Stimulated activated CD4-positive, alpha-beta T cell treated with anti-CD3 and anti-CD28 coated beads, Interleukin-15, amount 100 ng/mL, for 24 hours (primary cell): ENCODE measurements around the gene MGAT5B.

ENCODE experiments used
- DNase-seq: peaks from one replicate; pipeline ENCODE4 v3.0.0-alpha.2; 2020

Gene MGAT5B

DNA sequence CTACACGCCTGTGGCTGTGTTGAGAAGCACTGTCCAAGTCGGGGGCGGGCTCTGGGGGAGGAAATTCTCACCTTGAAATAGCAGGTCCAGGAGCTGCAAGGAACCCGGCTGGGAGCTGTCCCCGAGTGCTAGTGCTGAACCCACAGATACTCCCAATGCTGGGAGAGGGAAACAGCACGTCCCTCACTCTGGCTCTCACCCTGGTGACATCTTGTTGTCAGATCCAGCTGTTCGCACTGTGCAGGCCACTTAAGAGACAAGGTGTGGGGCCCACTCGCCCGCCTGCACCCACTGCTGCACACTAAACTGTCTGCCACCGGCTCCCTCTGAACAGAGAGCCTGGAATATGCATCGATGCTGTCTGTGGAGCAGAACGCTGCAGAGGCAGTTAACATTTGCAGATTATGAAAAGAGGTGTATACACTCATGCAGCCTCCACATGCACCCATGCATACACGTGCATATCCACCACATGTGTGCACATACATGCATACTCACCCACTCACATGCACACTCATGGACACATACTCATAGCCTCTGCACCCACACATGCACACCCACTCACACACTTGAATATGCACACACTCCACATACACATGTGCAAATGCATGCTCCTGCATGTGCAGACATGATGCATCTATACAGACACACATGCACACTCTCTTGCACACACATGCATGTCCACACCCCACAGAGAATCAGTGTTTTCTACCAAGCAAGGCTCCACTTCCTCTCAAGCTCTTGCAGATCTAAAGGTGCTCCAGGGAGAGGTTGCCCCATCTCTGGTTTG, 42.0 kb downstream of the MGAT5B start:
- peak; percentile 40 for DNase-seq

DNA sequence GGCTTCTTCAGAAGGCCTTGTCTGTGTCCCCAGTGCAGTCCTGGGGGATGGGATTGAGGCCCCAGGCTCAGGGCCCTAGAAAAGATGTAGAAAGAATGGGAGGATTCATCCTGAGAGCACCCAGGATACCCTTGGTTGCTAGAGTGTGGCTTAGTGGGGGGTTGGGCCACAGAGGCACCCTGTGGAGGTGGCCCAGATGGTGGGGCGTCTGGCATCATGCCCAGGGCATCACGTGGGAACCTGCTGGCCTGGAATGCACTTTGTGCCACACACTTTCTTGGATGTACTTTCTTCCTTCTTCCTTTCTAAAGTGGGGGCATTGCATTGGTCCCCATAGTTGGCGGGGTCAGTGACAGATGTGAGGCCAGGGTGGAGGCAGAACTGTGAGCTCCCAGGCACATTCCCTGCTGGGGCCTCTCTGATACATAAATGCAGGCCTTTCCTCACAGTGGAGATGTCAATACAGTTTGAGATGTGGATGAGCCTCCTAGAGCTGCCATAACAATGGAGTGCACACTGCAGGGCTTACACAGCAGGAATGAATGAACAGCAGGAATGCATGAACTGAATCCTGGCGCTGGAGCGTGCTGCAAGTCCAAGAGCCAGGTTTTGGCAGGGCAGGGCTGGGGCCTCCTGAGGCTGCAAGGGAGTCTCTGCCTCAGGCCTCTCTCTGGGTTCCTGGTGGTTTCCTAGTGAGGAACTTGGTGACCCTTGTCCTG, 43.3 kb downstream of the MGAT5B start:
- DNase-seq, result no peak

GRCh38 chr17:76912421-76913164, 44.4 kb downstream of the MGAT5B start:
- no peak for DNase-seq

GRCh38 chr17:76914937-76915336, 46.7 kb downstream of the MGAT5B start:
- DNase-seq, result no peak

DNA sequence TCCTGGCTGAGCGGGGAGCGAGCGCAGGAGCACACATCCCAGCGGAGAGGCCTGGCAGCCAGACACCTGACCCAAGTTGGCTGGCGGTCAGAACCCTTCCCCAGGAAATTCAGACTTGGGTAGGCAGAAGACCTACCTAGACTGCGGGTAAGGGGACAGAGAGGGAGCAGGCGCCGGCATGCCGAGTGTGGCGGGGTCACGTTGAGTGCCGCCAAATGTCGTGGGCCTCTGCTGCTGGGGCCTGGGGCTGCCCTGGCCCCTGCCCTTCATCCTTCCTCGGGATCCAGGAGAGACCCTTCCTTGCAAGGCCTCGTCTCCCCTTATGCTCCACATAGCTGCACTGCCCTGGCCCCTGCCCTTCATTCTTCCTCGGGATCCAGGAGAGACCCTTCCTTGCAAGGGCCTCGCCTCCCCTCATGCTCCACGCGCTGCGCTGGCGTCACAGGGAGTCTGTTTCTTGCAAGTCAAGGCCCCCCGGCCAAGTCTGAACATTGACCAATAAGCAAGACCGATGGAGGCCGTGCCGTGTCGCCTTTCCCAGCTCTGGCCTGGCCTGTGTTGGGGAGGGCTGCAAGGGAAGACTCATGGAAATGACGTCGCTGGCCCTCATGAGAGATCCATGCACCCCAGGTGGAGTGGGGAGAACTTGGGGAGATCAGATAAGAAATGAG, 47.8 kb downstream of the MGAT5B start:
- no peak for DNase-seq

GRCh38 chr17:76917829-76918228, 49.6 kb downstream of the MGAT5B start:
- no peak for DNase-seq

DNA sequence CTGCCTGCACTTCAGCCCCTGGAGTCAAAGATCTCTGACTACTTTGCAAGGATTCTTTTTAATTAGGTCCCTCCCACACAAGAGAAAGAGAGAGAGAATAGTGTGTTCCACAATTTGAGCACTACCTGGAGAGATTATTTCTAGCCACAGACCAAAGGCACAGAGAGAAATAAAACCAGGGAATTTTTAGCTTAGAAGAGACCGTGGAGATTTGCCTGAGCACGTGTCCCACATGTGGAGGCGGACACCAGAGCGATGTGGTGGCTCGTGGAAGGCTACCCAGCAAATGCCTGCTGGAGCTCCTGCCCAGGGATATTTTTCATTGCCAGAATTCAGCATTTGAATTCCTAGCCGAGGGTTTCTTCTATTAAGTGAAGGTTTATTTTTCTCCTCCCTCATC, 50.6 kb downstream of the MGAT5B start:
- DNase-seq, result no peak

- no peak for DNase-seq
Measured at GRCh38 chr17:76920364-76921139, 52.3 kb downstream of the MGAT5B start.

DNA sequence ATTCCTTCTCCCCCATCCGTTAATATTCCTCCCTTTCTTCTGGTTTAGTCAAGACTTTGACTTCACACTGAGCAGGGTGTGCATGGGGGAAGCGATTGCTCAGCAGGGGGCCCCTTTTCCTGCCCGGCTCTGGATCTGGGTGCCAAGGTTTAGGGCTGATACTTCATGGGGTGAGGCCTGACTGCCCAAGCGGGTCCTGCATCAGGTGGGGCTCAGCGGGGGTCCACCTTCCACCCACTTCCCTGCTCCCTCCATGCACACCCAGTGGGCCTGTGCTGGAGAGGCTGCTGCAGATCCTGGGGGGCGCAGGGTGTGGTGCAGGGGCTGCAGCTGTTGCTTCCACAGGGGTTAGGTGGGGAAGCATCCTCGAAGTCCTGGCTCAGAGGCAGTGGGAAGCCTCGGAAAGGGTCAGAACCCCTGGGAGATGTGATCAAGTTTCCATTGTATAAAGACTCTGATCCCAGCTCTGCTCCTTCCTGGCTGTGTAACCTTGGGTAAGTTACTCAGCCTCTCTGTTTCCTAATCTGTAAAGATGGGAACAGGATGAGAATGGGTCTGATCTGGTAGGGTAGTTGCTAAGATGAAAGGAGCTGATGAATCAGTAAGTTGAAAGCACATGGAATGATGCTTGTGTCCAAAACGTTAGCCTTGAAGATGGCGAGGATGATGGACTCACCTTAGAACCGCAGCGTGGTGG, 53.3 kb downstream of the MGAT5B start:
- no peak for DNase-seq

GRCh38 chr17:76922084-76922483, 53.9 kb downstream of the MGAT5B start:
- DNase-seq, result no peak

DNA sequence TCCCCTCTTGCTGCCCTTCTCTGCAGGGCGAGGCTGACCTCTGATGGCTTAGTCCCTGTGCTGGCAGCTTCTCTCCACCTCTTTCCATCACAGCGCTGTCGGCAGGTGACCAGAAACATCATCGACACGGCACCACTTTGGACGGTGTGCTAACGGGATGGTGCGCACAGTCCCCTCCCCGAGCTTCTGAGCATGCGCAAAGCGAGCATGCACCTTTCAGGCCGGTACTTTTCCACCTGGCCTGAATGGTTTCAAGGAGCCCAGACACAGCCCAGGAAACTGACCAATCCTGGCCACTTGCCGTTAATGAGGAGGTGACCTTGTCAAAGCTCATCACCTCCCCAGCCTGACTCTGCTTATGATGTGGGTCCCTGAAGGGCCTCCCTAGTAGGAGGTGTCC, 54.8 kb downstream of the MGAT5B start:
- no peak for DNase-seq

GRCh38 chr17:76923491-76923890, 55.3 kb downstream of the MGAT5B start:
- no peak for DNase-seq

DNA sequence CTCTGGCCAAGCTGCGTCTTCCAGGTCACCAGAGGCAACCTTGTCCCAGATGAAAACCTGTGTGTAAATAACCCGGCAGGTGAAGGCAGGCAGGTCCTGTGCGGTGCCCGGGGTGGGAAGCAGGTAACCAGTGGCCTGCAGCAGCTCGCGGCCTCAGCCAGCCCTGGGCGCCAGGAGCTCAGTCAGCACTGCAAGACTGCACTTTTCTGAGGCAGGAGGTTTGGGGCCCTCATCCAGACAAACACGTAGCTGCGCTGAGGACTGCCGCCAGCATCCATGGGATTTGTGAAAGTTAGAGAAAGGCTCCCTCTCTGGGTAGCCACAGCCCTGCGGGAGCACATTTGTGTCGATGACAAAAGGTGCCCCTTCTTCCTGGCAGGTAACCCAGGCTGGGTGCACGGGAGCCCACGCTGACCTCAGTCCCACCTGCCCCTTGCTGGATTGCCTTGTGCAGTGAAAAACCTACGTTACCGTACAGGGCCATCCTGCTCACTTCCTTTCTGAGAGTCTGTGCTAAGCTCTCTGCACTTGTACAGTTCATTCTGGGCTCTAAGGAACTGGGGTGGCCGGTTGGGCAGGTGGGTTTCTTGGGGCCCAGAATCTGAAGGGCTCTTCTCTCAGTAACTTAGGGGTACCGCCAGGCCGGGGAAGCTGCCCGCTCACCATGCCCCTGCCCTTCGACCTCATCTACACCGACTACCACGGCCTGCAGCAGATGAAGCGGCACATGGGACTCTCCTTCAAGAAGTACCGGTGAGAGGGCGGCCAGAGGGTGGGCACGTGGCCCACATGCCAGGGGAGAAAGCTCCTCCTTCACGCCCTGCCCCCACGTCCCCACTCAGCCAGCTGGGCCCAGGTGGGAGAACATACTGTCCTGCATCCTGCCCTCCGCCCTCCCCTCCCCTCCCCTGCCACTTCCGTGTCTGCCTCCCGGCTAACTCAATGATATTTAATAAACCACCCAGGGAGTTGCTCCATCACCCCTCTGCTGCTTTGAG, 56.4 kb downstream of the MGAT5B start:
- no peak for DNase-seq

DNA sequence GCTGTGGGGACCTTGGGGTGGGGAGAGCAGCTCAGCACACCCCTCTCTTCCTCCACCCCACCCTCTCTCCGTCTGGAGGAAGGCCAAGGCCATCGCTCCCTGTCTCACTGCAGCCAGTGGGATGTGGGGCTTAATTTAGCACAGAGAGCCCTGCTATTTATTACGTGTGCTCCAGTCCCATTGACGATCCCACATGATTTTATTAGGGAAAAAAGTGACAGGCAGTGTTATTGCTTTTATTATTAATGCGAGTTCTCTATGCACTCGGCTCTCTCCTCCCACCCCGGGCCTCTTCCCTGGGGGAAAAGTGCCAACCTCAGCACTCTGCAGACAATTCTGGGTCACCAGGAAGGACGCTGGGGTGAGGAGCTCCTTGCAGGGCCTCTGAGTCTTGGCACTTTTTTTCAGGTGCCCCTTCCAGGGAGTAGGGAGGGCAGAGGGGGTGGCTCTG, 57.3 kb downstream of the MGAT5B start:
- DNase-seq, result no peak

DNA sequence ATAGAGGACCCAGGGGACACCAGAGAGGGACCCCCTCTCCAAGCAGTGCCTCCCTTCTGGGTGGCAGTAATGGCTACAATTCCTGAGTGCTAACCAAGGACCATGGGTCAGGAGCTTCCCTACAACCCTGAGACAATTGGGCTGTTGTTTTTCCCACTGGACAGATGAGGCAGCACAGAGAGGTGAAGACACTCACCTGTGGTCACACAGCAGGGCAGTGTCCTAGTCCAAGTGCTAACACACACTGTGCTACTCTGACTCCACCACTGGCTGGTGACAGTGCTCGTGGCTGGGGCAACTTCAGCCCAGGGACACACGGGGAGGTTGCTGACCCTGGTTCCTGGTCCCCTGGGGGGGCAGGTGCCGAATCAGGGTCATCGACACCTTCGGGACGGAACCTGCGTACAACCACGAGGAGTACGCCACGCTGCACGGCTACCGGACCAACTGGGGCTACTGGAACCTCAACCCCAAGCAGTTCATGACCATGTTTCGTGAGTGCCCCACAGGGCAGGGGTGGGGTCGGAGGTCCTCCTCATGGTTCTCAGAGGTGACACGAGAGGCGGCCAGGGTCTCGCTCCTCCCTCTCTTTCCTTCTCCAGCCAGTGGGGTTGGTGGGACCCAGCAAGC, 58.1 kb downstream of the MGAT5B start:
- DNase-seq, result no peak

DNA sequence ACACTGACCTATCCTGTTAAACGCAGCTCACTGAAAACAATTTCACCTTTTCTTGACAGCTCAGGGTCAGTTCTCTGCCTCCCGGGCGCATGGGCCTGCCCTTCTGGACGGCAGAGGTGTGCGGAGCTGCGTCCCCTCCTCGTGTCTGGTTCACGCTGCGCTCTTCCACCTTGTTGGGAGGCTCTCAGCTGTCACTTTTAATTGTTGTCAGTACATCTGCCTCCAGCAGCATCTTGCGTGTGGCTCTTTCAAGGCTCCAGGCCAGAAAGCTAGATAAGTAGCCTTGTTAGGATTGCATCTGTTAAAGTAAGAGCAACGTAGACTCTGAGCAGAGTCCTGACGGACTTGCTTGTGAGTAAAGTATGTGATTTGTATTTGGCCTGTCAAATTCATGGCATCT, 59.4 kb downstream of the MGAT5B start:
- DNase-seq, result no peak

- DNase-seq, result no peak
Measured at GRCh38 chr17:76927982-76928381, 59.8 kb downstream of the MGAT5B start.

DNA sequence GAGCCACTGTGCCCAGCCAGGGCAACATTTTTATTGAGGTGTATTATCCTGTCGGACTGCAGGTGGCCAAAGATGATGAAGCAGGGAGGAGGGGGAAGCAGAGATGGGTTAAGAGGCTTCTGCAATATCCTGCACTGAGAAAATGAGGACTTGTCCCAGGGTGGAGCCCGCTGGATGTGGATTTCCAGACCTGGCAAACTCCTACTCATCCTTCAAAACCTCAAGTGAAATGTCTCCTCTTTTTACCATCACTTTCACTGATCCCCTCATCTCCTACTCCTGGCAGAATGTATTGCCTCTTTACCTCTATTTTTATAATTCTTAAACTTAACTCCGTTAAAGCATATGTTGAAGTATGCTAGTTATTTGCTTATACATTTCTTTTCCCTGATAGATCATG, 60.9 kb downstream of the MGAT5B start:
- no peak for DNase-seq

- DNase-seq, result no peak
Measured at GRCh38 chr17:76929601-76930000, 61.4 kb downstream of the MGAT5B start.

GRCh38 chr17:76930107-76930506, 61.9 kb downstream of the MGAT5B start:
- DNase-seq, result no peak
